ENCODE results near the gene ZNF804B.

Gene ZNF804B

DNA sequence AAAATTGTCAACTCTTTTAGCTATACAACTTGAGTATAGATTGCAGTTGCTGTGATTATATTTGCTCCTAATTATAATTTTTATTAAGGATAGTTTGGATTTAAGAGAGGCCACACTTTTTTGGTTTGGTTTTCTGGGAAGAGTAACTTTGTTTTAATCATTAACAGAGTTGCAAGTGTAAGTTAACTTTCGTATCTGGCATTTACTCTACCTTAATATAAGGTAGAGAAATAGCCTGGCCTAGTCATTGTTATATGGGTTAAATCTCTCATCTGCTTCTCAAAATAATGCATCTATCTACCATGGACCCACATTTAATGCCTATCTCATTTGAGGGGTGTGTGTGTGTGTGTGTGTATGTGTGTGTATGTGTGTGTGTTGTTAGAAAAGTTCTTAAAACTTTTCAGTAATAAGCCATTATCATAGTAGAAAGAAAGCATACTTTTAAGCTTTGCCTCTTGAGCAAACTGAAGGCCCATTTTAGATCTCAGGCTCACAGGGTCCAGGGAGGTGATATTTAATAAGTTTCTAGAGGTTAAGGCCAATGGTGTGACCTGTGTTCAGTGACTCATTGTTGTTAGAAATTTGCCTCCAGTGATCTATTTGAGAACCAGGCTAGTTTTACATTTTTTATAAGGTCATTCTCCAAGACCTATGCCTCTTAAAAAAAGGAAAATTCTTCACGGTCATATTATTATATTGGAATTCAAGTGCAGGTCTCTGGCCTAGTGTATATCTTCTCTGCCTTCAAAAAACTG lies 47.0 kb downstream of the ZNF804B start:
- Histone ChIP-seq H3K27ac (no peak overlapping the region), H3K4me1 (no peaks in the 10 kb centered on the region), H3K4me3 (ENCODE audit: low read depth, low read length) (no peak overlapping the region), H3K36me3 (ENCODE audit: control insufficient read depth, insufficient read depth, low read length) (no peaks in the 10 kb centered on the region), H3K9ac (no peak overlapping the region), H3K9me3 (ENCODE audit: control insufficient read depth, low read length) (no peaks in the 10 kb centered on the region), H3K79me2 (no peaks in the 10 kb centered on the region), H2AFZ (no peak overlapping the region), H3K4me2 (ENCODE audit: low read length) (no peak overlapping the region), H3K27me3 (ENCODE audit: control insufficient read depth, insufficient read depth, low read length) (no peaks in the 10 kb centered on the region)
- no peak for TF ChIP-seq CTCF (IDR thresholded peaks at IDR 0.05)

GRCh38 chr7:88818552-88818951 lies 59.1 kb downstream of the ZNF804B start:
- Histone ChIP-seq H2AFZ (no peak overlapping the region), H3K4me3 (ENCODE audit: low read depth, low read length) (no peak overlapping the region), H3K27ac (no peak overlapping the region), H3K9ac (no peak overlapping the region), H3K36me3 (ENCODE audit: control insufficient read depth, insufficient read depth, low read length) (no peaks in the 10 kb centered on the region), H3K4me2 (ENCODE audit: low read length) (no peak overlapping the region), H3K79me2 (no peaks in the 10 kb centered on the region), H3K9me3 (ENCODE audit: control insufficient read depth, low read length) (no peaks in the 10 kb centered on the region), H3K27me3 (ENCODE audit: control insufficient read depth, insufficient read depth, low read length) (no peaks in the 10 kb centered on the region), H3K4me1 (no peaks in the 10 kb centered on the region)
- TF ChIP-seq CTCF (IDR thresholded peaks at IDR 0.05): no peak

DNA sequence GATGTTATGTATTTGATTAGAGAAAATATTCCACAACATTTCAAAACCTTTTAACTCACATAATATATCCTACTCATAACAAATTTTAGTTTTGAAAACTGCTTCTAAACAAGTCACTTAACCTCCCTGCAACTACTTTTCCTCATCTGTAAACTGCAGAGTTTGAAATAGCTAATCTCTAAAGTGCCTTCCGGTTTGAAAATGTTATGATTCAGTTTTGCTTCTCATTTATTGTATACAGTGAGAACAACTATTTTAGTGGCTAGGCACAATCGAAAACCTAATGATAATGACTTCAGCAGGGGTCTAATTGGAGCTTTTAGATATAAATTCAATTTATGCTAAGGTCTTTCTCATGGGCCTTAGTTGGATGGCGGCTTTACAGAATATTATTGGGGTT lies 66.7 kb downstream of the ZNF804B start:
- no peaks in the 10 kb centered on the region for H3K79me2 ChIP-seq
- no peak overlapping the region for H3K4me3 ChIP-seq (ENCODE audit: low read depth, low read length)
- no peak overlapping the region for H3K4me2 ChIP-seq (ENCODE audit: low read length)
- no peak for TF ChIP-seq CTCF (IDR thresholded peaks at IDR 0.05)
- no peaks in the 10 kb centered on the region for H3K36me3 ChIP-seq (ENCODE audit: control insufficient read depth, insufficient read depth, low read length)
- H3K9ac ChIP-seq: no peak overlapping the region
- no peak overlapping the region for H2AFZ ChIP-seq
- H3K27ac ChIP-seq: no peak overlapping the region
- H3K27me3 ChIP-seq (ENCODE audit: control insufficient read depth, insufficient read depth, low read length): no peaks in the 10 kb centered on the region
- H3K4me1 ChIP-seq: no peaks in the 10 kb centered on the region
- no peaks in the 10 kb centered on the region for H3K9me3 ChIP-seq (ENCODE audit: control insufficient read depth, low read length)

- Histone ChIP-seq H3K27me3 (ENCODE audit: control insufficient read depth, insufficient read depth, low read length) (no peaks in the 10 kb centered on the region), H3K36me3 (ENCODE audit: control insufficient read depth, insufficient read depth, low read length) (no peaks in the 10 kb centered on the region), H3K9me3 (ENCODE audit: control insufficient read depth, low read length) (no peaks in the 10 kb centered on the region), H3K4me2 (ENCODE audit: low read length) (no peak overlapping the region), H3K9ac (no peak overlapping the region), H3K4me1 (no peaks in the 10 kb centered on the region), H3K4me3 (ENCODE audit: low read depth, low read length) (no peak overlapping the region), H2AFZ (no peak overlapping the region), H3K79me2 (no peaks in the 10 kb centered on the region), H3K27ac (no peak overlapping the region)
- no peak for TF ChIP-seq CTCF (IDR thresholded peaks at IDR 0.05)
Observed at GRCh38 chr7:88835147-88835728, 75.7 kb downstream of the ZNF804B start.

DNA sequence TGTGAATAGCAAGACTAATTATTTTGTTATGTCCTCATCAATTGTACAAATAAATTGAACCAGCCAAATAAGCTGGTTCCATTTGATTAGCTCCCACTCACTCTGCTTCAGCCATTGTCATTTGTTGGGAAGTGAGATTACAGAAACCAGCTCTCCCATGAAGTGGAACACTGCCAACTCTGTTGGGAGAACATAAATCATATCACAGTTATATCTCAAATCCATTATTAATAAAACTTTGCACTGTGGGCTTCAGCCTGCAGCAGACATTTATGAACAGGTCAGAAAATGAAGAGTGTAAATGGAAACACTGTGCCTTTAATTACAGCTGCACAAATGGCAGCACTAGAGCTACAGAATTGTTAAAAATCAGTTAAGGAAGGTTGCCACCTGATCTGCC lies 82.7 kb downstream of the ZNF804B start:
- Histone ChIP-seq H3K36me3 (ENCODE audit: control insufficient read depth, insufficient read depth, low read length) (no peaks in the 10 kb centered on the region), H2AFZ (no peak overlapping the region), H3K4me2 (ENCODE audit: low read length) (no peak overlapping the region), H3K9me3 (ENCODE audit: control insufficient read depth, low read length) (no peaks in the 10 kb centered on the region), H3K9ac (no peak overlapping the region), H3K4me3 (ENCODE audit: low read depth, low read length) (no peak overlapping the region), H3K27ac (no peak overlapping the region), H3K27me3 (ENCODE audit: control insufficient read depth, insufficient read depth, low read length) (no peaks in the 10 kb centered on the region), H3K4me1 (no peaks in the 10 kb centered on the region), H3K79me2 (no peaks in the 10 kb centered on the region)
- TF ChIP-seq CTCF (IDR thresholded peaks at IDR 0.05): no peak
